ENCODE data around the gene KRABD2.

Gene KRABD2

GRCh38 chr17:8391711-8392110 is 15.2 kb upstream of the KRABD2 start:
- Histone ChIP-seq H3K9ac (ENCODE audit: low read length) (no peak overlapping the region), H3K27me3 (replicated peaks in 1 of 4; ENCODE audit: control extremely low read depth in 1 of 4, control insufficient read depth in 3 of 4, insufficient read depth in 4 of 4, low read length in 3 of 4) (peaks cover 0 to 8% (median 4%) of the 10 kb centered on the region in 4 experiments), H4K20me1 (ENCODE audit: control insufficient read depth, insufficient read depth, low read length, poor library complexity, severe bottlenecking) (no peaks in the 10 kb centered on the region), H2AFZ (ENCODE audit: insufficient read depth, low read depth, low read length, poor library complexity, severe bottlenecking) (no peak overlapping the region), H3K4me1 (ENCODE audit: control insufficient read depth in 2 of 2, insufficient read depth in 2 of 2, low read length in 2 of 2) (peaks cover 11 to 14% of the 10 kb centered on the region in 2 donors), H3K4me2 (replicated peaks; ENCODE audit: low read depth, low read length, poor library complexity, severe bottlenecking) (no peak overlapping the region), H3K9me3 (ENCODE audit: control extremely low read depth in 1 of 3, control insufficient read depth in 2 of 3, insufficient read depth in 1 of 3, low read length in 2 of 3) (peaks cover 0 to 19% (median 2%) of the 10 kb centered on the region in 3 donors), H3K79me2 (ENCODE audit: control insufficient read depth, insufficient read depth, low read length) (peaks cover 3% of the 10 kb centered on the region), H3K36me3 (replicated peaks in 1 of 2; ENCODE audit: control extremely low read depth in 1 of 2, control insufficient read depth in 1 of 2, extremely low read depth in 1 of 2, insufficient read depth in 2 of 2, low read length in 1 of 2) (no peaks in the 10 kb centered on the region), H3K27ac (ENCODE audit: low read length in 2 of 2) (no peak overlapping the region), H3K4me3 (ENCODE audit: control extremely low read depth in 1 of 5, extremely low read depth in 1 of 5, insufficient read depth in 1 of 5, low read depth in 2 of 5, low read length in 4 of 5) (no peak overlapping the region)
- no peak for DNase-seq
- 40% methylated on average over 2 of the region's 9 CpGs for WGBS (ENCODE audit: insufficient coverage)
- no peaks in the 10 kb centered on the region for H3K9me3 Mint-ChIP-seq (ENCODE audit: insufficient read depth)
- H3K4me1 Mint-ChIP-seq = peaks cover 9% of the 10 kb centered on the region
- no peak overlapping the region for H3K27ac Mint-ChIP-seq
- POLR2A ChIA-PET = no interaction called here
- H3K4me3 Mint-ChIP-seq = no peak overlapping the region
- ATAC-seq (ENCODE audit: low read depth) = no peak
- CTCF ChIA-PET = interaction anchor here (0.7 to 1.8 kb wide), 3 partner anchors 8 to 20 kb away, joined by 3 to 5 read pairs (median 4); no protein-coding TSS in a partner anchor
- intact Hi-C loops (cut with micrococcal nuclease) = no loop called here
- TF ChIP-seq CTCF (IDR thresholded peaks at IDR 0.05) = no peak
- TF ChIP-seq EZH2 (IDR thresholded peaks at IDR 0.05; ENCODE audit: borderline replicate concordance, insufficient read depth, low read depth, low read length, poor library complexity, severe bottlenecking) = no peak
- H3K27me3 Mint-ChIP-seq = peaks cover 10% of the 10 kb centered on the region

GRCh38 chr17:8387914-8388651 is 11.6 kb upstream of the KRABD2 start:
- no peaks in the 10 kb centered on the region for H3K9me3 Mint-ChIP-seq (ENCODE audit: insufficient read depth)
- POLR2A ChIA-PET = interaction anchor here (0.7 kb wide), 1 partner anchor 26 kb away, joined by 6 read pairs; no protein-coding TSS in a partner anchor
- intact Hi-C loops (cut with micrococcal nuclease) = no loop called here
- WGBS (ENCODE audit: insufficient coverage) = 100% methylated on average over 1 of the region's 7 CpGs
- no peak for DNase-seq
- H3K27me3 Mint-ChIP-seq = no peaks in the 10 kb centered on the region
- no peak overlapping the region for H3K27ac Mint-ChIP-seq
- no peak overlapping the region for H3K4me3 Mint-ChIP-seq
- Histone ChIP-seq H3K27me3 (replicated peaks in 1 of 4; ENCODE audit: control extremely low read depth in 1 of 4, control insufficient read depth in 3 of 4, insufficient read depth in 4 of 4, low read length in 3 of 4) (no peaks in the 10 kb centered on the region), H3K79me2 (ENCODE audit: control insufficient read depth, insufficient read depth, low read length) (peaks cover 14% of the 10 kb centered on the region), H3K36me3 (replicated peaks in 1 of 2; ENCODE audit: control extremely low read depth in 1 of 2, control insufficient read depth in 1 of 2, extremely low read depth in 1 of 2, insufficient read depth in 2 of 2, low read length in 1 of 2) (no peaks in the 10 kb centered on the region), H3K4me2 (replicated peaks; ENCODE audit: low read depth, low read length, poor library complexity, severe bottlenecking) (no peak overlapping the region), H3K27ac (ENCODE audit: low read length in 2 of 2) (no peak overlapping the region), H2AFZ (ENCODE audit: insufficient read depth, low read depth, low read length, poor library complexity, severe bottlenecking) (no peak overlapping the region), H3K4me3 (ENCODE audit: control extremely low read depth in 1 of 5, extremely low read depth in 1 of 5, insufficient read depth in 1 of 5, low read depth in 2 of 5, low read length in 4 of 5) (no peak overlapping the region), H3K9me3 (ENCODE audit: control extremely low read depth in 1 of 3, control insufficient read depth in 2 of 3, insufficient read depth in 1 of 3, low read length in 2 of 3) (peaks cover 0 to 3% (median 0%) of the 10 kb centered on the region in 3 donors), H3K9ac (ENCODE audit: low read length) (no peak overlapping the region), H4K20me1 (ENCODE audit: control insufficient read depth, insufficient read depth, low read length, poor library complexity, severe bottlenecking) (no peaks in the 10 kb centered on the region), H3K4me1 (ENCODE audit: control insufficient read depth in 2 of 2, insufficient read depth in 2 of 2, low read length in 2 of 2) (peaks cover 0 to 10% of the 10 kb centered on the region in 2 donors)
- CTCF ChIA-PET = interaction anchor here (1.5 kb wide), 1 partner anchor 358 kb away, joined by 4 read pairs; no protein-coding TSS in a partner anchor
- ATAC-seq (ENCODE audit: low read depth) = no peak
- TF ChIP-seq EZH2 (IDR thresholded peaks at IDR 0.05; ENCODE audit: borderline replicate concordance, insufficient read depth, low read depth, low read length, poor library complexity, severe bottlenecking) (no peak), CTCF (IDR thresholded peaks at IDR 0.05) (no peak)
- peaks cover 11% of the 10 kb centered on the region for H3K4me1 Mint-ChIP-seq

All from B cell (primary cell).